Measurements from ENCODE around the gene ERC2.

Gene ERC2

DNA sequence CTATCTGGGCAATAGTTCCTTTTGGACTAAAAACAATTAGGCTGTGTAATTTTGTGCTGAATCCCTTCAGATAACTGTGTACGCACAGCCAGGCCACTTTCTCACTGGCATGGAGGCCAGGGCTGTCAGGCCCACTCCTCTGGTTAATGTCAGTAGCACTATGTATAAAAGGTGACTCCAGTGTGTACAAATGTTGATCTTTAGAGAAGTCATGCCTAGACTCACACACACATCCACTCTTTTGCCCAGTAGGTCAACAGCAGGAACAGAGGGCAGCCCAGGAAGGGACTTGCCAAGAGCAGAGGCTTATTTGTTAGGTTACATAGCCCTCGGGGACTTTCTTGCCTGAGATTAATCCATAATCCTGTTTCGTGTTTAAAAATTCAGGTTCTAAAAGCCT lies 564.6 kb downstream of the ERC2 start:
- no peak for DNase-seq

DNA sequence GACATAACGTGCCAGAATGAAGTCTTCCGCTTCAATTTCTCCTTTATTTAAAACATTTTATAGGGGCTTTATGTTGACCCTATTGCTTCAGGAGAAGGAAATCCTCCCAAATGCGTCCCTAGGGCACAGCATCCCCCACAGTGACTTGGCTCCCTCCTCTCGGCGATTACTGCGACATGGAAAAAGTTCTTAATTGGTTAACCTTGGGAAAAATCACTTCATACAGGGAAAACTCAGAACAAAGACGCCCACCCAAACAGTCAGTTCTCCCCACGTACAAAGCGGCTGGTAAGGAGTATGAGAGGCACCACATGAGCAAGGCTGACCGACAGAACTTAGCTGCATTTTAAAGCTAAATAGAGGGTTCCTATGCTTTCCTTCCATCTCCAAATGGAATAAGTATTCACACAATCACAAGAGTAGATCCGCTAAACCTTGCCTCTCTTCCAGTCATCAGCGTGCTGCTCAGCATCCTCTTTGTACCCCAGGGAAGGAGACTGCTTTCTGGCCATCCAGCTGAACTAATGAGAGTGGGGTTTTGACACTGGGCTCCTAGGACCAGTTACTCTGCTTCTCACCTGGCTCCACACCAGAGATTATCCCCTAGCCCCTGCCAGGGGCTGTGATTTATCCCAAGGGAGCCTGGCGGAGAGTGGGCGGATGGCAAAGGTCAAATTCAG lies 565.9 kb downstream of the ERC2 start:
- no peak for DNase-seq

DNA sequence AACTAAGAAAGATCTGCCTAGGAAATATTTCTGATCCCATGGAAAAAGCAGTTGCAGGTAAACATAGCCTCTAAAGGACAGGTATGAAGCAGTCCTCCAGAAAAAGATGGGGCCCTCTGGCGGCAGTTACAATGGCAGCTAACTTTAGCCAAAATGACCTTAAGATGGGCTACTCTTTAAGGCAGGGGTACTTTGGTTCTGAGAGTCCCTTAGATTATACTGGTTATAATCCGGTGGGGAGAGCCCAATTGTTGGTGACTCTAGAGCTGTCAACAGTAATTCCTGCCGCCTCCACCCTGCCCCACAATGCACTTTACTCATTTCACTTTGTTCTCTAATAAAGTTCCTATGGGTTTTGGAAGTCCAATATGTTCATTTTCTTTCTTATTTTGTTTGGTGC lies 568.4 kb downstream of the ERC2 start:
- DNase-seq = no peak

DNA sequence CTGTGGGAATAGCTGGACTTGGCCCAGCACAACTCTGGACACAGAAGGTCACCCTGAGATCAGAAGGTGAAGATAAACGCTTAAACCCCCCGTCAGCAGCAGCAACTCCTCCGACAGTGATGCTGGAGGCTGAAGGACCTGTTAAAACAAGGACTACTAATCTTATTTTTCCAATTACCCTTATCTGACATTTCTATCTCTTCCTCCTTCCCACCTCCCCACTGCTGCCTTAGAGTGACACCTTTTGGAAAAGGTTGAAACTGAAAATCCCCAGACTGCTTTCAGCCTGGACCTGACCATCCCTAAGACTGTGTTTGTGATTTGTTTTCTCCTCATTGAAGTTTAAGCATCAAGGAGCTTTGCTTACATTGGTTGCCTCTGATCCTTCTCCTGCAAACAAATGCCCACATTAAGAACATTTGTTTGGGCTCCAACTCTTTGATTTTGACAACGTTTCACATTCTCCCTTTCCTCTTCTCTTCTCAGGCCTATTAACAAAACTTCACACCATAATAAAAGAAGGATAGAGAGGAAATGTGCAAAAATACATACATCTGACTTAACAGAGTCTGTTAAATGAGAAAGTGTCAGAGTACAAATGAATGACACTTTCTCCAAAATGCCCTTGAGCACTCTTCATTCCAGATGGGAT lies 570.6 kb downstream of the ERC2 start:
- DNase-seq = no peak

DNA sequence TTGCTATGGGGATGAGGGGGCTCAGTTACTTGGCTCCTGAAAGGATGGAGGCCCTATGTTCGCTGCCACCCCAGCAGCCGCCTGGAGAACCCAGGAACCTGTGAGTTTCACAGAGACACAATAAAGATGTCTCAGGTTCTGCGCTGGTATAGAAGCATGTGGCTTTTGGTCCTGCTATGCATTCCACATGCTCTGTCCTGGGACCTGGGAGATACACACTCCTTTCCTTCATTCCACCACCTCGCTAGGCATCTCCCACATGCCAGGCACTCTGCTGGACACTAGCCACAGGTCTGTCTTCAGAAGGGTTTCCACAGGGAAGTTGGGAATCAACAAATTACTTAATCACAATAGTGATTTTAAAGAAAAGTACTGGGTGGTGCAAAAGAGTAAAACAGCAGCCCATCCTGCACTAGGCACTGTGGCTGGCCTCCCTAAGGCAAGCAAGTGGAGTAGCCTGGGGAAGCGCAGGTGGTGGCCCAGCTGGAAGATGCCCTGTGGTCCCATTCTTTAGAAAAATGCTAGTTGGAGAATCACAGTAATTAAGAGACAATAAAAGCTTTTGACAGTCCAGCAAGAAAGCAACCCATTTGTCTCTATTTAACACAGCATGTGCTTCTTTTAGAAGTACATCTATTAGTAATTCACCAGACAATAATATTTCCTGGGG lies 572.2 kb downstream of the ERC2 start:
- no peak for DNase-seq

DNA sequence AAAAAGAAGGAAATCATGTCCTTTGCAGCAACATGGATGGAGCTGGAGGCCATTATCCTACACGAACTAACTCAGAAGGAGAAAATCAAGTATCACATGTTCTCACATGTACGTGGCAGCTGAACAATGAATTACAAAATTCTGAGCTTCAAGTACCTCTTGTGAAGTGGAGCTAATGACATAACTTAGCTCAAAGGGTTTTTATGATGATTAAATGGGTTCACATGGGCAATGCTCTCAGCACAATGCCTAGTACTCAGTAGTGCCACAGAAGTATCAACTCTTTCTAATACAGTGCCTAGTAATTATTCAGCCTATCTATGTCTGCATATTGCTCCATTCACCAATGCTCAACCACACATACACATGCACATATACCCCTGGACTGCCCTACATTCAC lies 573.7 kb downstream of the ERC2 start:
- DNase-seq = no peak

DNA sequence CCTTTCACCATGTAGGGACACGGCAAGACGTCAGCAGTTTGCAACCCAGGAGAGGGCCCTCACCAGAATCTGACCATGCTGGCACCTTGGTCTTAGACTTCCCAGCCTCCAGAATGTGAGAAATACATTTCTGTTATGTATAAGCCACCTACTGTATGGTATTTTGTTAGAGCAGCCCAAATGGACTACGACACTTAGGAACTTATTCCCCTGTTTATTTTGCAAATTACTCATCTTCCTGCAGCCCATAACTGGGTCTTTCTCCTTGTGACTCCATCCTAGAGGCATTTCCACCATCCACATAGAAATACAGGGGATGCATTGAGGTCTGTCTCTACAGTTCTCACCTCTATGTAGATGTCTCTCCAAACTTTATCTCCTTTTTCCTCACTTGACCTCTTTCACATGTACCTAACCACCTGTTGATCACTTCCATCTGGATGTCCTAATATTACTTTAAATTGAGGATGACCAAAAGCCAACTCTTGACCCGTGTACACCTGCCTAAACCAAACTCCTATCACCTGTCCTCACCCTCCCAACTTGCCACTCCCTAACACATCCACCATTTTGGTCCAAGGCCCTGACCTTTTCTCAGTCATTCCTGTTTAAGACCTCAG lies 575.1 kb downstream of the ERC2 start:
- DNase-seq = no peak

DNA sequence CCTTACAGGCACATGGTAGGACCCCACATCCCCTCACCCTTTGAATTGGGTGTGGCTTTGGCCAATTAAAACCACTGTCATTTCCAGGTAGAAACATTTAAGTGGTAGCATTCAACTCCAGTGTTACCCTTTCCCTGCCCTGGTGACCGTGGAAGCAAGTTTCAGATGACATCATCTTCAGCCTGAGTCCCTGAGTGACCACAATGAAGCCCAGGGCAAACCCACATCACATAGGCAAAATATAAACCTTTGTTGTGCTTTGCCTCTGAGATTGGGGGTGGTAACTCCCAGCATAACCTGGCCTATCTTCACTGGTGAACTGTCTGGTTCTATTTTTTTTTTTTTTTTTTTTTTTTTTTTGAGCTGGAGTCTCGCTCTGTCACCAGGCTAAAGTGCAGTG lies 577.2 kb downstream of the ERC2 start:
- DNase-seq = no peak

DNA sequence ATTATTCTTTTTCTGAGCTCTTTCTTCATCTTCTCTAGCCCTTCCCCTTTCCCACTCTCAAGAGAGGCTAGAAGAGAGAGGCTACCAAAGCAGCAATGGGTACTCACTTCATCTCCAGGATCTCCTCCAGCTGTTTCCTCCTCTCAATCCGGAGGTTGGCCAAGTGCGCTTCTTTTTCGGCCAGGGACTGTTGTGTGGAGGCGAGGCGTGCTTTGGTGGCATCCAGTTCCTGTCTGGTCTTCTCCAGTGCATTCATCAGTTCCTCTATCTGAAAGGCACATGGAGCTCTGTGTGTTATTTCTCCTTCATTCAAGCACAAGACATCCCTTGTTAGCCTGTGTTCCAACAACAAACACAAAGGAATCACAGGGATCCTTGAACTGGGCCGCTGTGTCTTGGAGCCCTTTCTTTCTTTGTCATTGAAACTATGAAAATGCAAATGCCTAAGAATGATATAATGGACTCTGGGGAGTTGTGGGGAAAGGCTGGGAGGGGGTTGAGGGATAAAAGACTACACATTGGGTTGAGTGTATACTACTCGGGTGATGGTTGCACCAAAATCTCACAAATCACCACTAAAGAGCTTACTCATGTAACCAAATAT lies 579.9 kb downstream of the ERC2 start:
- DNase-seq = no peak

DNA sequence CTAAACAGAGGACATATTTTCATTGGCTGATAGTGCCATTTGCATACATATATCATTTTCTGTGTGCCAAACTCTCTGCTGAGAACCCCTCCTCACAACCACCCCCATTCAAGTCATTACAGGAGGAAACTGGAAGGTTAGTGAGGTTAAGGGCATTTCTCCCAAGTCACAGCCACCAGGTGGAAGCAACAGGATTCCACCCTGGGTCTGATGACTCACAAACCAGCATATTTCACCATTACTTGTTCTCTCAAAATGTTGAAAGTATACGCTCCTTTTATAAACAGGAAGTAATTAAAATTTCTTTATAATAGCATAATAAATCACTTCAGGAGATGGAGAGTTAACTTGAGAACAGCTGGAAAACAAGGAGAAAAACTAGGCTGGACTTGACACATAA lies 582.5 kb downstream of the ERC2 start:
- no peak for DNase-seq

DNA sequence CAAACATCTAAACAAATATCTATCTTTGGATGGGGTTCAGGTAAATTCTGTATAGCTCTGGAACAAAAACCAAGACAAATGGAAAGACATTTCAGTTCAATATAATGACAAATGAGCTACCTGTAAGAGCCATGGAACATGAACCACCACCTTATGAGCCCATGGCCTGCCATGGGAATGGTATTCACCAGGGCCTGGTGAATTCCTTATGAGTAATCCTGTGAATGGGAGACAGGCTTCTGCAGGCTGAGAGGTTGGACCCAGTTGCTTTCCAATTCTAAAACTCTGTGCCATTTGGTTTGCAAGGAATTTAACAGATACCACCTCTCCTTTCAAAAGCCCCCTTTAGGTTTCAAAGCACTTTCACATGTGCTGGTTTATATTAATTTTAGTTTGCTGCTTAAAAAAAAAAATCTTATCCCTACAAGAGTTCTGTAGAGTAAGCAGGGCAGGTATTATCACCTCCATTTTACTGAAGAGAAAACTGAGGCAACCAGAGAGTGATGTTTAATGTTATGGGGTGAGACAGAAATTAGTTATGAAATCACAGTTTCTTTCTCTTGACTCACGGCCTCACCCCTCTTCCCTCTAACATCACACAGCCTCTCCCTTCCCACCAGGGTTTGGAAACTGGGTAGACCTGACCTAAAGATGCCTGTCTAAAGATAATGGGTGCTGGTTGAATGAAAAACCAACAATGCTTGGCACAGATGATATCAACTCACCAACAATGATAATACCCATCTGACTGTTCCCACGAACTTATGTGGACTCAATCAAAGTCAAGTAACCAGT lies 583.6 kb downstream of the ERC2 start:
- no peak for DNase-seq

DNA sequence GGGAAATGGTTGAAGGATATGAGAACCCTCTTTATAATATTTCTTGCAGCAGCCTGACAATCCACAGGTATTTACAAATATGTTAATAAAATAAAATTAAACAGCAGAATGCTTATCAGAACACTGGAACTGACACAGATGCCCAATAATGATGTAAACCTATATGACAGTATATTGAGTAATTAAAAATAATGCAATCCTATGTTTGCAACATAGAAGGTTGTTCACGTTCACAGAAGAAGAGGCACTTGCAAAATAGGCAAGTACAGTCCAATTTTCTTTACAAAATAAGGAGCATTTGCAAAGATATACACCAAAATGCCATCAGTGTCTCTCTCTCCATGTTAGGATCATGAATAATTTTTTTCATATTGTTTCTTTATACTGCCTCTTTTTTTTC lies 584.2 kb downstream of the ERC2 start:
- no peak for DNase-seq

DNA sequence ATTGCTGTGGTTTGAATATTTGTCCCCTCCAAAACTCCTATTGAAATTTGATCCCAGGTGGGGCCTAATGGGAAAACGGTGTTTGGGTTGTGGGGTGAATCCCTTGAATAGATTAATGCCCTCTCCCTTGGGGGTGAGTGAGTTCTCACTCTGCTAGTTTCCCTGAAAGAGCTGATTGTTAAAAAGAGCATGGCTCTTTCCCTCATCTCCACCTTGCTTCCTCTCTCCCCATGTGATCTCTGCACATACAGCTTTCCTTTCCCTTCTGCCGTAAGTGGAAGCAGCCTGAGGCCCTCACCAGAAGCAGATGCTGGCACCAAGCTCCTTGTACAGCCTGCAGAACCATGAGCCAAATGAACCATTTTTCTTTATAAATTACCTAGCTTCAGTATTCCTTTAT lies 586.3 kb downstream of the ERC2 start:
- DNase-seq = no peak

DNA sequence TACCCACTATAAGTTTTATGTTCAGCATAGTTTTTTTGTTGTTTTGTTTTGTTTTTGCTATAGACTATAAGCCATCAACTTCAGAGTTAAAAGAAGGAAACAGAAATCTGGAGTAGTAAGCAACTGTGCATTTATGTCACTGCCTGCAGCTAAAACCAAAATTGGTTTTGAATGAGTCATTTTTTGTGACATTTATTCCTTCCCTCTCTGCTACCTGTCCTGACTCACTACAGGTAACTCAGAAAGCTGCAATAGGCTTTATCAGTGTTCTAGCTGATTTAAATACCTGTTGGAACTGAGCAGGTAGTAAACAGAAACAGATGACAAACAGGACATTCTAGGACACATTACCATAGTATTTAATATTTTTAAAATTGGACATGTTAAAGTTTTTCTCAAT lies 587.9 kb downstream of the ERC2 start:
- no peak for DNase-seq

DNA sequence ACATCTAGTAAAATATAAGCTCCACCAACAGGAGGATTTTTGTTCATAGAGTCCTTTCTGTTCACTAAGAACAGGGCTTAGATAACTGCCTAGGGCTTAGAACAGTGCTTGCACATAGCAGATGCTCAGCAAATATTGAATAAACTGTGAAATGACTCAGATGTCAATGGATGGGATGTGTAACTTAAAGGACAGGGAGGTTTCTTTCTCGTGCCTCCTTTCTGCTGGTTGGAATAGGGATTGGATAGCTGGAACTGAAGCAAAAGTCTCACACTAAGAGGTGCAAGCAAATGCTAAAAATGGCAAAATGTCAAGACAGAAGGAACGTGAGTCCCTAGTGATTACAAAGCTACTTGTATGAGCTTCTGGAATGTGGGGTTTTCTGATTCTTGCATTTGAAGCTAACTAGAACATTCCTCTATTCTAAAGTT lies 588.4 kb downstream of the ERC2 start:
- no peak for DNase-seq

DNA sequence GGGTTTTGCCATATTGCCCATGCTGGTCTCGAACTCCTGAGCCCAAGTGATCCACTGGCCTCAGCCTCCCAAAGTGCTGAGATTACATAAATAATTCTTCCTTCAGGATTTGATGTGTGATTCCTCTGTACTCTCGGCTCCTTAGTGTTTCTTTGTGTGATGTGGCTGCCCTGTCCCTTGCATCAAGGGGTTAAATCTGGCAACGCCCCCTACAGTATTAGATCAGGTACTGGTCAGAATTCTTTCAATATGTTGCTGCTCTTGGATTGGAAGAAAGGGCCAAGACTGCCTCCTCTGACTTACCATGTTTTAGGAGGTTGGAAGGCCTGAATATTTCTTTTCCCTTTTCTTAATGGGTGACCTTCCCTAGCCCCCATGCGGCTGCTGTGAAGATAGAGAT lies 590.6 kb downstream of the ERC2 start:
- DNase-seq = no peak

DNA sequence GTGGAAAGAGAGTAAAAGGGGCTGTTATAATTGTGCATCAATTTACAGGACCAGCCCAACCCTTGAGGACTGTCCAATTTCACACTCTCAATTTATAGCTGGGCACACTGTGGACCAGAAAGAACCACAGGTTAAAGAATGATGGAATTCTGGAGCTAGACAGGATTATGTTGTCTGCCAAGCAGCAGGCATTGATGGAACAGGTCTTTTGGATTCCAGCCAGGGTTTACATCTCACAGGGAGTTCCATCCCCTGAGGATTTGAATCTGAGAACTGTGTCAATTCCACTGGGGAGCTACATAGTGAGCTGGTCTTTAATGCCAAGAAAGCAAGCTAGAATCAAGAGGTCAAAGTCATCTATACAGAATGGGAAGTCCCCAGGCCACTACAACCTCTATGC lies 591.7 kb downstream of the ERC2 start:
- no peak for DNase-seq

DNA sequence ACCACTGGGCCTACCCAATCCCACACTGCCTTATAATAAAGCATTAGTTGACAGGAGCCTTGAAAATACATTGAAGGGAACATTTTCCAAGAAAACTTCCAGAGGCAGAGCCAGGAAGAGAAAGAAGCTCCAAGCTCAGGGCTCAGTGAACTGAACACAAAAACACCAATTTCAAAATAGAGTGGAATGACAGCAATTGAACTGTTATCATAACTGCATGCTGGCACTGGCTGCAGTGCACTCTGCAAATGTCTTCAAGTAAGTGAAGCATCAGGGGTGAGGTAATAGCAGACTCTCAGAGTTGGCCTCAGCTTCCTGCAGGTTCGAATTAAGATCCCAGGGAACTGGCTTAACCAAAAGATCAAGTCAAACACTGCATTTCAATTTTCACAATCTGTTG lies 593.2 kb downstream of the ERC2 start:
- DNase-seq = no peak

DNA sequence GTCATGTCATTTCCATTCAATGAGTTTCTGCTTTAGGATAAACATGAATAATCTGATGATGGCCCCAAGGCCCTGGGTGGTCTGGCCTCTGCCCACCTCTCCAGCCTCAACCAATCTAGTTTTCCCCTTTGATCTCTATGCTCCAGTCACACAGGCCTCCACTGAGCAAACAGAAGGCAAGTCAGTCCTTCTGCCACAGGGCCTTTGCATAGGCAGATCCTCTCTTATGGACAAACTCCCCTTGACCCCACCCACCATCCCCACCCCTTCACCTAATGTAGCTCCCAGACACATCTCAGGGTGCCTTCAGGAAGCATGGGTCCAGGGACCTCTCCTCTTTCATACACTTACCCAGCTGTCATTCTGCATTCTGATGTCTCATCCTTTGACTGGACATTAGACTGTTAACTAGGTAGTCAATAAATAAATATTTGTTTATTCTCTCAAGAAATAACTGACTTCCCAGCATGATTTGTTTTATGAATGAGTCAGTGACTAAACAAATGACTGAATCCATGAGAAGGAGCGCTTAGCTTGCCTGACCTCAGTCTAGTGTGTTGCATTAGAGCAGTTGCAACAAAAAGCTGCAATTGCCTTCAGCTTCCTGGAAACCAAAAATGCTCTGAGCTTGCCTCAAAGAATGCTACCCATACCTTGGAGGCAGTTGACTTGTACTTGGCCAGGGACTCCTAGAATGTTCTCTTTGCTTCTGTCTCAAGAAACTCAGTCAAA lies 594.6 kb downstream of the ERC2 start:
- DNase-seq = no peak

DNA sequence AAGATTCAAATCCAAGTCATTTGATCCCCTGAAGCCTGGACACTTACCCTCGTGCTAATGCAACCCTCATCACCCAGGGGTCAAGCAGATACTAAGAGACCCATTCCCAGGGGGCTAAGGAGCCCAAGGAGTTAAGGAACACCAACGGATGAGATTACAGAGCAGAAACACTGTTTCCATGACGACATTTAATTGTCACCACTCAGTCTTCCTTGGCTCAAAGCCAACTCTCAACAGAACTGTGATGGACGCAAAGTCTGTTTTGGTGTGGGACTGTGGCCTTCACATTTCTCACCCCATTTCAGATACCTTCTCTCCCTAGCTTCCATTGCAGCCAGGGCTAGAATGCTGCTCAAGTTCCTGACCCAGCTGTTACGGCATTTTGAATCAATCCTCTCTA lies 597.7 kb downstream of the ERC2 start:
- no peak for DNase-seq

DNA sequence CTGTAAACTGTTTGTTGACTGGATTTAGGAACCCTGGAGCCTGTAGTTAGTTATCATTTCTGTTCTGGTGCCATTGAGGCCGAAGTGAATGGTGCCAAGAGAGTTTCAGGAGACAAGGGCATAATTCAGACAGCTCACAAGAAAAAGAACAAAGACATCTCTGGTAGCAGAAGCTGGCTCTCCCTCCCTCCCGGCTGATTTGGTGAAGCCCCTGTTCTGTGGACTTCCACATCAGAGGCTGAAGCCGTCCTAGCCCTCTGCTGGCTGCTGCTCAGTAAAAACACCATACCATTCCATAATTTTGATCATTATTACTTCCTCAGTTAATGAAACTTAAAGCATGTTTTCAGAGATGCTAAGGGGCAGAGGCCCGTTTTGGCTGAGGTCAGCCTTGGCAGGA lies 599.9 kb downstream of the ERC2 start:
- no peak for DNase-seq

DNA sequence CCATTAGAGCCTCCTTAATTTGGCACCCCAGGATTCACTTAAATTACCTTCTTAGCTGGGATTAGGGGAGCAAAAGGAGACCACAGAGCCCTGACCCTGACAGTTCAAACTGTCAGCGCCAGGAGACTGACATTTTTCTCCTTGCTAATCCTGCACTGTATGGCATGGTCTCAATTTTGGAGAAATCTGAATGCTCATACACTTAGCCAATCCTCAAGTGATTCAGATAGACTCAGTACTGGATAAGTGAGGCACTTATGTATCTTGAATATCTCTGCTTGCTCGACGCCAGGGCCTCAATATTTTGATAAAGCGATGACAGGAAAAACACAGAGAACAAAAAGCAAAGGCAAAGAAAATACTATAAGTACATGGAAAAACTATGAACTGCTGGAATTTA lies 605.2 kb downstream of the ERC2 start:
- DNase-seq = no peak

Measured in activated CD8-positive, alpha-beta memory T cell treated with anti-CD3 and anti-CD28 coated beads, Interleukin-2, amount 50 U/mL, for 4 hours (primary cell).